ENCODE data around the gene DMRTC2.

GRCh38 chr19:41880329-41880708 is 35.5 kb downstream of the DMRTC2 start:
- TF ChIP-seq CTCF (IDR thresholded peaks at IDR 0.05) = no peak
- TF ChIP-seq POLR2A (IDR thresholded peaks at IDR 0.05) = no peak

Data from tibial nerve (tissue), 3 donors.